Activated CD8-positive, alpha-beta memory T cell treated with anti-CD3 and anti-CD28 coated beads, Interleukin-2, amount 50 U/mL, for 24 hours (primary cell): ENCODE data around the gene INO80E.

Source experiments
- DNase-seq: peaks from one replicate; pipeline ENCODE4 v3.0.0-alpha.2; 2020; ENCODE audit errors: extremely low read depth

The INO80E gene

GRCh38 chr16:29975811-29976511 is 20.1 kb upstream of the INO80E start:
- no peak for DNase-seq

GRCh38 chr16:29977063-29977825 is 18.8 kb upstream of the INO80E start:
- DNase-seq = no peak

GRCh38 chr16:29978081-29978480 is 18.0 kb upstream of the INO80E start:
- DNase-seq = no peak

- DNase-seq = no peak
These were observed 17.3 kb upstream of the INO80E start for GRCh38 chr16:29978564-29979270.

- no peak for DNase-seq
These were observed 13.3 kb upstream of the INO80E start for GRCh38 chr16:29982560-29983419.

GRCh38 chr16:29983420-29984136 is 12.5 kb upstream of the INO80E start:
- DNase-seq = no peak

GRCh38 chr16:29984137-29984763 is 11.8 kb upstream of the INO80E start:
- DNase-seq = no peak

- no peak for DNase-seq
These were observed 11.3 kb upstream of the INO80E start for GRCh38 chr16:29984764-29985147.

- no peak for DNase-seq
These were observed 10.7 kb upstream of the INO80E start for GRCh38 chr16:29985271-29985811.

GRCh38 chr16:29986231-29986630 is 9.8 kb upstream of the INO80E start:
- DNase-seq = no peak

GRCh38 chr16:29986931-29987330 is 9.1 kb upstream of the INO80E start:
- no peak for DNase-seq

- DNase-seq = no peak
These were observed 8.5 kb upstream of the INO80E start for GRCh38 chr16:29987371-29988085.

GRCh38 chr16:29988346-29989075 is 7.5 kb upstream of the INO80E start:
- no peak for DNase-seq

GRCh38 chr16:29989111-29989858 is 6.8 kb upstream of the INO80E start:
- no peak for DNase-seq

GRCh38 chr16:29990034-29990433 is 6.0 kb upstream of the INO80E start:
- no peak for DNase-seq

GRCh38 chr16:29990883-29991570 is 5.0 kb upstream of the INO80E start:
- DNase-seq = no peak

GRCh38 chr16:29991571-29991904 is 4.5 kb upstream of the INO80E start:
- DNase-seq = no peak
